NCI-H2227 (cell line): ENCODE measurements around the gene FAM90A1.
A peak's percentile ranks its signal among the peaks of the same experiment; 100 is the strongest.
"Not testable (repeated sequence)": the region's sequence is repeated elsewhere in the genome, so short reads cannot be mapped to it uniquely, and the experiment has no call there.

Experiments
- DNase-seq: peaks from one replicate; lab custom pipeline; 2025; ENCODE audit not compliant: unreplicated experiment; lab: John Stamatoyannopoulos, UW

The FAM90A1 gene

GRCh38 chr12:8226992-8227731, at the start of gene FAM90A1:
FAM90A1 (minus strand) TSS chr12:8227618; CDS start chr12:8224832, 2,786 bp downstream.
- DNase-seq, result not testable (repeated sequence)

GRCh38 chr12:8276397-8276796, 49.0 kb upstream of the FAM90A1 start:
- not testable (repeated sequence) for DNase-seq

- not testable (repeated sequence) for DNase-seq
These were observed 39.3 kb upstream of the FAM90A1 start for GRCh38 chr12:8266706-8267105.

- not testable (repeated sequence) for DNase-seq
These were observed 36.8 kb upstream of the FAM90A1 start for GRCh38 chr12:8264236-8264635.

GRCh38 chr12:8261111-8261554, 33.7 kb upstream of the FAM90A1 start:
- peak; percentile 64 for DNase-seq

GRCh38 chr12:8256356-8256755, 28.9 kb upstream of the FAM90A1 start:
- DNase-seq, result not testable (repeated sequence)

GRCh38 chr12:8254705-8255104, 27.3 kb upstream of the FAM90A1 start:
- not testable (repeated sequence) for DNase-seq

- DNase-seq, result not testable (repeated sequence)
These were observed 24.8 kb upstream of the FAM90A1 start for GRCh38 chr12:8252056-8252818.

GRCh38 chr12:8251616-8252015, 24.2 kb upstream of the FAM90A1 start:
- DNase-seq, result not testable (repeated sequence)

- not testable (repeated sequence) for DNase-seq
These were observed 19.6 kb upstream of the FAM90A1 start for GRCh38 chr12:8246941-8247535.

- peak; percentile 79 for DNase-seq
These were observed 16.3 kb upstream of the FAM90A1 start for GRCh38 chr12:8243682-8244161.

- DNase-seq, result peak; percentile 91
These were observed 15.7 kb upstream of the FAM90A1 start for GRCh38 chr12:8242880-8243681.

GRCh38 chr12:8242622-8242879, 15.1 kb upstream of the FAM90A1 start:
- not testable (repeated sequence) for DNase-seq

GRCh38 chr12:8241917-8242621, 14.7 kb upstream of the FAM90A1 start:
- peak; percentile 10 for DNase-seq

GRCh38 chr12:8240340-8241114, 13.1 kb upstream of the FAM90A1 start:
- not testable (repeated sequence) for DNase-seq

GRCh38 chr12:8237031-8237430, 9.6 kb upstream of the FAM90A1 start:
- DNase-seq, result not testable (repeated sequence)

- DNase-seq, result not testable (repeated sequence)
These were observed 8.1 kb upstream of the FAM90A1 start for GRCh38 chr12:8235316-8236157.

- DNase-seq, result not testable (repeated sequence)
These were observed 7.3 kb upstream of the FAM90A1 start for GRCh38 chr12:8234746-8235145.
